ENCODE measurements around the gene CDPF1. TPM values are rescaled to one million over a fixed set of nuclear protein-coding genes. Genes with fewer than 3 reads are reported as not detected.

The CDPF1 gene
- total RNA-seq, 6 experiments from 2014 or later, result 1.8 to 7.1 (median 3.3) TPM

DNA sequence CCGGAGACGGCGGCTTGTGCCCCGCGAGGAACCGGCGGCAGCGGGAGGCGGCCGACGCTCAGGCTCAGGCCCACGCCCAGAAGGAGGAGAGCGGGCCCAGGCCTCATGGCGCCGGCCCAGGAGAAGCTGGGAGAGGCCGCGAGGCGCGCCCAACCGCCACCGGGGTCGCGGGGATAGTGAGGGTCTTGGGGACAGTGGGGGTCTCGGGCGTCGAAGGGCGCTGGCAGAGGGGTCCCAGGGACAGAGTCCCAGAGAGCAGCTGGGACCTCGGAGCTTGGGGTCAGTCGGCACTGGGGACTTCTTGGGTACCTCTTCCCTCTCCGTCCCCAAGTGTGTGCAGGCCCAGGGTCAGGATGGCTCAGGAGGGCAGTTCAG lies 13.1 kb upstream of the CDPF1 start, which contains the start of gene PKDREJ:
TSS of gene PKDREJ (minus strand) at position 128 of the 375 bp plus-strand sequence. CDS start at position 107, 21 bp downstream.
- H3K36me3 ChIP-seq, result no peaks in the 10 kb centered on the region
- peaks cover 0 to 20% (median 7%) of the 10 kb centered on the region in 4 donors for H3K4me1 ChIP-seq
- H3K27ac ChIP-seq, result no peak within 1 kb of the TSS
- DNase-seq (no peak), ATAC-seq (no peak)
- TF ChIP-seq, protein P1, sequence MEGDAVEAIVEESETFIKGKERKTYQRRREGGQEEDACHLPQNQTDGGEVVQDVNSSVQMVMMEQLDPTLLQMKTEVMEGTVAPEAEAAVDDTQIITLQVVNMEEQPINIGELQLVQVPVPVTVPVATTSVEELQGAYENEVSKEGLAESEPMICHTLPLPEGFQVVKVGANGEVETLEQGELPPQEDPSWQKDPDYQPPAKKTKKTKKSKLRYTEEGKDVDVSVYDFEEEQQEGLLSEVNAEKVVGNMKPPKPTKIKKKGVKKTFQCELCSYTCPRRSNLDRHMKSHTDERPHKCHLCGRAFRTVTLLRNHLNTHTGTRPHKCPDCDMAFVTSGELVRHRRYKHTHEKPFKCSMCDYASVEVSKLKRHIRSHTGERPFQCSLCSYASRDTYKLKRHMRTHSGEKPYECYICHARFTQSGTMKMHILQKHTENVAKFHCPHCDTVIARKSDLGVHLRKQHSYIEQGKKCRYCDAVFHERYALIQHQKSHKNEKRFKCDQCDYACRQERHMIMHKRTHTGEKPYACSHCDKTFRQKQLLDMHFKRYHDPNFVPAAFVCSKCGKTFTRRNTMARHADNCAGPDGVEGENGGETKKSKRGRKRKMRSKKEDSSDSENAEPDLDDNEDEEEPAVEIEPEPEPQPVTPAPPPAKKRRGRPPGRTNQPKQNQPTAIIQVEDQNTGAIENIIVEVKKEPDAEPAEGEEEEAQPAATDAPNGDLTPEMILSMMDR (IDR thresholded peaks at IDR 0.05), result no peak
- no peak for TF ChIP-seq POLR2A (IDR thresholded peaks at IDR 0.05)
- H3K27me3 ChIP-seq, result no peaks in the 10 kb centered on the region
- H3K9me3 ChIP-seq, result no peaks in the 10 kb centered on the region
- peak within 1 kb of the TSS in 1 of 3 donors; percentile 28 for H3K4me3 ChIP-seq
- no CpG with 5 or more reads among the region's 30 CpGs for WGBS (ENCODE audit: insufficient coverage, low coverage, low lambda C conversion rate, missing lambda C conversion rate)
- intact Hi-C loops (cut with DNase I), result no loop called here

DNA sequence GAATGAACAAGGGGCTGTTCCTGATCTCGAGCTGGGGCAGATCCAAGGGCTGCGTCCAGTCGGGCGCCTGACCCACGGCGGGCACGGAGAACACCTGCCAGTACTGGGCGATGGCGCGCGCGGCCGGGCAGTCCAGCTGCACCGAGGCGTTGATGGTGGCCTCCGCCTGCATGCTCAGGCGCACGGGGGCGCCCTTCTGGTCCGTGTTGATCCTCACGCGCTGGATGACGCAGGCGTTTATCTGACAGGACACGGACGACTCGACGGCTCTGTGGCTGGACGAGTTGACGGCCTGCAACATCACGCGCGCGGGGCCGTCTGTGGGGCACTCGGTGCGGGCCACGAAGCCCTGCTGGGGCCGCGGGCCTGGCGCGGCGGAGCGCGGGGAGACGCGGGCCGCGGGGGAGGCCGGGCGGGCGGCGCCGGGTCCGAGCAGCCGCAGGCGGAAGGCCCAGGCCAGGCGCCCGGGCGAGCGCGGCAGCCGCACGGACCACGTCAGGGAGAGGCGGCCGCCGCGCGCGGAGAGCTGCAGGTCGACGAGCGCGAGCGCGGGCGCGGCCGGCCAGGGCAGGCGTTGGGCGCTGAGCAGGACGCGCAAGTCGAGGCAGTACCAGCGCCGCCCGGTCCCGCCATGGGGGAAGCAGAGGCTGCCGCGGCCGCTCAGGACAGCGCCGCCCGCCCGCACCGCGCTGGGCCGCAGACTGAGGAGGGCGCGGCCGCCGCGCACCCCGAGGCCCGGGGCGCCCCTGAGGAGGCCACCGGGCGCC lies 12.5 kb upstream of the CDPF1 start:
- peak; percentile 37 to 58 (median 48) for ATAC-seq
- H3K4me3 ChIP-seq, result peak overlapping the region in 1 of 3 donors; percentile 28
- TF ChIP-seq POLR2A (IDR thresholded peaks at IDR 0.05), result no peak
- TF ChIP-seq, protein P1 (IDR thresholded peaks at IDR 0.05), result peak in 2 of 4 donors; percentile 9 to 10
- no peaks in the 10 kb centered on the region for H3K36me3 ChIP-seq
- no peak overlapping the region for H3K27ac ChIP-seq
- intact Hi-C loops (cut with DNase I), result no loop called here
- WGBS (ENCODE audit: insufficient coverage, low coverage, low lambda C conversion rate, missing lambda C conversion rate), result 60% methylated on average over 1 of the region's 109 CpGs
- no peaks in the 10 kb centered on the region for H3K9me3 ChIP-seq
- H3K4me1 ChIP-seq, result peaks cover 0 to 20% (median 7%) of the 10 kb centered on the region in 4 donors
- DNase-seq, result peak in 2 of 3 donors; percentile 74 to 85
- no peaks in the 10 kb centered on the region for H3K27me3 ChIP-seq

DNA sequence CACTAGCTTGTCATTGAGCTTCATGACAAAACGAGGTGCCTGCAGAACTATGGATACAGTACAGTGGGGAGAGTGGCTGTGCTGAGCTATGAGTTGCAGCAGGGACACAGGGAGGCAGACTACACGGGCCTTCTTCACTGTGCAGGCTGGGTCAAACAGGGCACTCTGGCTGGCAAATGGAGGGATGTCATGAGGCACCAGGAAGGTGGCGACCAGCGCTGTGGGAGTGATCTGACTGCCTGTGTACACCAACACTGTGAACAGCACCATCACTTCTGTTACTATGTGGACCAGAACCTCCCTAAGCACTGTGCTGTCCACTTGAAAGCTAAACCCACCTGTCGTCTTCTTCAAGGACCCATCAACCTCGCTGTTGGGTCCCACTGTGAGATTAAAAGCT lies 9.9 kb upstream of the CDPF1 start:
- ATAC-seq (no peak), DNase-seq (no peak)
- no peaks in the 10 kb centered on the region for H3K9me3 ChIP-seq
- WGBS (ENCODE audit: insufficient coverage, low coverage, low lambda C conversion rate, missing lambda C conversion rate), result 80% methylated on average over 1 of the region's 6 CpGs
- no peaks in the 10 kb centered on the region for H3K36me3 ChIP-seq
- H3K27ac ChIP-seq, result no peak overlapping the region
- no peak overlapping the region for H3K4me3 ChIP-seq
- TF ChIP-seq, protein P1 (IDR thresholded peaks at IDR 0.05), result no peak
- no peak for TF ChIP-seq POLR2A (IDR thresholded peaks at IDR 0.05)
- no peaks in the 10 kb centered on the region for H3K27me3 ChIP-seq
- intact Hi-C loops (cut with DNase I), result no loop called here
- peaks cover 0 to 9% (median 3%) of the 10 kb centered on the region in 4 donors for H3K4me1 ChIP-seq

DNA sequence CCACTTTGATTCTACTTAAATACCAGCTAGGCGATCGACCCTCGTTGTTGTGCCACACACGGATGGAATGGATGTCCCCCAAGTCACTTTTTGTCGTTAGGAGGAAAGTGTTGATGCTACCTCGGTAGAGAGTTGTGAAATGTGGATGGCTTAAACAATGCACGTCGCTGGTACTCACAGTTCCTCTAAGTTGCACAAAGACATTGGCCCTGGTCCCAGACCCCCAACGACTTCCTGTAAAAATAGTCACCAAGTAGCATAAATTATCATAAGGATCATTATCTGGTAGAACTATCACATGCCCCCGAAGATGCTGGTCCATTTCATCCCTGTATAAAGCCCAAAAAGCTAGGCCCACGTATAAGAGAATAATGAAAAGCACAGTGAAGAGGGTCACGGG lies 9.3 kb upstream of the CDPF1 start:
- ATAC-seq, result peak in 1 of 4 donors; percentile 39
- Histone ChIP-seq H3K4me1 (peaks cover 0 to 4% (median 1%) of the 10 kb centered on the region in 4 donors), H3K36me3 (no peaks in the 10 kb centered on the region), H3K9me3 (no peaks in the 10 kb centered on the region), H3K27ac (no peak overlapping the region), H3K27me3 (no peaks in the 10 kb centered on the region), H3K4me3 (no peak overlapping the region)
- no peak for DNase-seq
- WGBS (ENCODE audit: insufficient coverage, low coverage, low lambda C conversion rate, missing lambda C conversion rate), result 64% methylated on average over 12 of the region's 12 CpGs
- no peak for TF ChIP-seq POLR2A (IDR thresholded peaks at IDR 0.05)
- TF ChIP-seq, protein P1 (IDR thresholded peaks at IDR 0.05), result no peak
- intact Hi-C loops (cut with DNase I), result no loop called here
